ENCODE results near the gene UVRAG. TPM values are rescaled to one million over a fixed set of nuclear protein-coding genes. Genes with fewer than 3 reads are reported as not detected.

UVRAG gene
- total RNA-seq, 1 experiment from 2014 or later, result 29.5 TPM

DNA sequence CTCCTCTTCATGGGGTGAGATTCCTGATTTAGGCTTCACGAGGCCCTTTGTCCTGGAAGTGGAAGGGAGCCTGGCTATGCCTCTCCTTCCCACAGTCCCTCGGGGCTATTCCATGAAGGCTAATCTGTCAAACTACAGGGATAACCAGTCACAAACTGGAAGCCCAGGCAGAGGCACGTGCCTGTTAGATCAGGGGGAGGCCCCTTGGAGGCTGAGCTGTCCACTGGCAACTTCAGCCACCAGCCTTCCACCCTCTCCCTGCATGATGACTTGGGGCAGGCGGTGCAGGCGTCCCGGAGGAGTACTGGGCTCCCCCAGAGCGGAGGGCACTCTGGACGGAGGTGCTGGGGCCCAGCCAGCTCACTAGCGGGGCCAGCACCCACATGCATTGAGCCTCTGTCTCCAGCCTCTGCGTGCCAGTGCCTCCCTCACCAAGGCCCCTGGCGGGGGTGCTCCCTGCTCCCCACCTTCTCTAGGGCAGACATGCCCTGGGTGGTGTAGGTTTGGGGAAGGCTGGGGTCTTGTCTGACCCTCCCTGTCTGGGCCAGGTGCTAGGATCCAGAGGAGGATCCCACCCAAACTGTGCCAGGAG lies 348.4 kb downstream of the UVRAG start:
- H3K36me3 ChIP-seq (ENCODE audit: control insufficient read depth, insufficient read depth, low read length), result no peaks in the 10 kb centered on the region
- no peak overlapping the region for H3K27ac ChIP-seq (ENCODE audit: low read length)
- intact Hi-C loops (cut with micrococcal nuclease; ENCODE audit: unreplicated experiment), result no loop called here
- H3K4me3 ChIP-seq (ENCODE audit: low read depth in 2 of 2, low read length in 2 of 2), result no peak overlapping the region
- no peaks in the 10 kb centered on the region for H3K9me3 ChIP-seq (ENCODE audit: control insufficient read depth, insufficient read depth, low read depth, low read length)
- ChIA-PET CTCF (no interaction called here), POLR2A (no interaction called here)
- ATAC-seq, result no peak
- no peaks in the 10 kb centered on the region; the same call in 1 of the 2 replicates for H3K27me3 ChIP-seq (ENCODE audit: control insufficient read depth, insufficient read depth, low read length)
- TF ChIP-seq, protein P1, sequence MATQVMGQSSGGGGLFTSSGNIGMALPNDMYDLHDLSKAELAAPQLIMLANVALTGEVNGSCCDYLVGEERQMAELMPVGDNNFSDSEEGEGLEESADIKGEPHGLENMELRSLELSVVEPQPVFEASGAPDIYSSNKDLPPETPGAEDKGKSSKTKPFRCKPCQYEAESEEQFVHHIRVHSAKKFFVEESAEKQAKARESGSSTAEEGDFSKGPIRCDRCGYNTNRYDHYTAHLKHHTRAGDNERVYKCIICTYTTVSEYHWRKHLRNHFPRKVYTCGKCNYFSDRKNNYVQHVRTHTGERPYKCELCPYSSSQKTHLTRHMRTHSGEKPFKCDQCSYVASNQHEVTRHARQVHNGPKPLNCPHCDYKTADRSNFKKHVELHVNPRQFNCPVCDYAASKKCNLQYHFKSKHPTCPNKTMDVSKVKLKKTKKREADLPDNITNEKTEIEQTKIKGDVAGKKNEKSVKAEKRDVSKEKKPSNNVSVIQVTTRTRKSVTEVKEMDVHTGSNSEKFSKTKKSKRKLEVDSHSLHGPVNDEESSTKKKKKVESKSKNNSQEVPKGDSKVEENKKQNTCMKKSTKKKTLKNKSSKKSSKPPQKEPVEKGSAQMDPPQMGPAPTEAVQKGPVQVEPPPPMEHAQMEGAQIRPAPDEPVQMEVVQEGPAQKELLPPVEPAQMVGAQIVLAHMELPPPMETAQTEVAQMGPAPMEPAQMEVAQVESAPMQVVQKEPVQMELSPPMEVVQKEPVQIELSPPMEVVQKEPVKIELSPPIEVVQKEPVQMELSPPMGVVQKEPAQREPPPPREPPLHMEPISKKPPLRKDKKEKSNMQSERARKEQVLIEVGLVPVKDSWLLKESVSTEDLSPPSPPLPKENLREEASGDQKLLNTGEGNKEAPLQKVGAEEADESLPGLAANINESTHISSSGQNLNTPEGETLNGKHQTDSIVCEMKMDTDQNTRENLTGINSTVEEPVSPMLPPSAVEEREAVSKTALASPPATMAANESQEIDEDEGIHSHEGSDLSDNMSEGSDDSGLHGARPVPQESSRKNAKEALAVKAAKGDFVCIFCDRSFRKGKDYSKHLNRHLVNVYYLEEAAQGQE (IDR thresholded peaks at IDR 0.05; ENCODE audit: insufficient read depth in 1 of 2, low read depth in 2 of 2, low read length in 1 of 2), result no peak
- TF ChIP-seq, protein P2, sequence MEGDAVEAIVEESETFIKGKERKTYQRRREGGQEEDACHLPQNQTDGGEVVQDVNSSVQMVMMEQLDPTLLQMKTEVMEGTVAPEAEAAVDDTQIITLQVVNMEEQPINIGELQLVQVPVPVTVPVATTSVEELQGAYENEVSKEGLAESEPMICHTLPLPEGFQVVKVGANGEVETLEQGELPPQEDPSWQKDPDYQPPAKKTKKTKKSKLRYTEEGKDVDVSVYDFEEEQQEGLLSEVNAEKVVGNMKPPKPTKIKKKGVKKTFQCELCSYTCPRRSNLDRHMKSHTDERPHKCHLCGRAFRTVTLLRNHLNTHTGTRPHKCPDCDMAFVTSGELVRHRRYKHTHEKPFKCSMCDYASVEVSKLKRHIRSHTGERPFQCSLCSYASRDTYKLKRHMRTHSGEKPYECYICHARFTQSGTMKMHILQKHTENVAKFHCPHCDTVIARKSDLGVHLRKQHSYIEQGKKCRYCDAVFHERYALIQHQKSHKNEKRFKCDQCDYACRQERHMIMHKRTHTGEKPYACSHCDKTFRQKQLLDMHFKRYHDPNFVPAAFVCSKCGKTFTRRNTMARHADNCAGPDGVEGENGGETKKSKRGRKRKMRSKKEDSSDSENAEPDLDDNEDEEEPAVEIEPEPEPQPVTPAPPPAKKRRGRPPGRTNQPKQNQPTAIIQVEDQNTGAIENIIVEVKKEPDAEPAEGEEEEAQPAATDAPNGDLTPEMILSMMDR (IDR thresholded peaks at IDR 0.05), result no peak
- TF ChIP-seq TCF7L2 (IDR thresholded peaks at IDR 0.05; ENCODE audit: low read depth, low read length) (no peak), POLR2AphosphoS5 (IDR thresholded peaks at IDR 0.05; ENCODE audit: low read depth, low read length) (no peak), SIN3A (IDR thresholded peaks at IDR 0.05; ENCODE audit: borderline replicate concordance, insufficient read depth, low read depth, low read length) (no peak)
- in situ Hi-C loops (cut with HindIII; ENCODE audit: low pct_unique_long_range_greater_than_20kb, low sequenced_read_pairs), result no loop called here
- H3K4me1 ChIP-seq (ENCODE audit: control insufficient read depth, insufficient read depth, low read length), result peaks cover 4% of the 10 kb centered on the region; the same call in 1 of the 2 replicates
- BruUV-seq (replicated peaks), result no TSS peak
- no peak for DNase-seq (ENCODE audit: low read depth, low spot score)

DNA sequence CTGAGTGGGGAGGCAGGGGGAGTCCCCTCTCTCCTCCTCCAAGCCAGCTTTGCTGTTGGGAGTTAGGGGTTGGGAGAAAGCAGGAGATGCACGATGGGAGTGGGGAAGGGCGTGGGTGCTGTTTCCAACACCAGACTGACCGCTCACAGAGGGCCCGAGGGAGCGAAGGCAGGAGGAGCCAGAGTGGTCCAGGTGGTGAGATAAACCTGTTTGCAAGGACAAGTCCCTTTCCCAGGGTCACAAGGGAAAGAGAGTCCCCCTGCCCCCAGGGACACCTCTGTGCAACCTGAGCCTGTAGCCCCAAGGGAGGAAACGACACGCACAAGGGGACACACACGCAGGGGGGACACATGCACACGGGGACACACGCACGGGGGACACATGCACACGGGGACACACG lies 349.1 kb downstream of the UVRAG start:
- intact Hi-C loops (cut with micrococcal nuclease; ENCODE audit: unreplicated experiment) (no loop called here), in situ Hi-C loops (cut with HindIII; ENCODE audit: low pct_unique_long_range_greater_than_20kb, low sequenced_read_pairs) (no loop called here)
- TF ChIP-seq, protein P2 (IDR thresholded peaks at IDR 0.05), result no peak
- no peak for TF ChIP-seq TCF7L2 (IDR thresholded peaks at IDR 0.05; ENCODE audit: low read depth, low read length)
- no peak for TF ChIP-seq SIN3A (IDR thresholded peaks at IDR 0.05; ENCODE audit: borderline replicate concordance, insufficient read depth, low read depth, low read length)
- TF ChIP-seq, protein P1 (IDR thresholded peaks at IDR 0.05; ENCODE audit: insufficient read depth in 1 of 2, low read depth in 2 of 2, low read length in 1 of 2), result no peak
- no peak for TF ChIP-seq POLR2AphosphoS5 (IDR thresholded peaks at IDR 0.05; ENCODE audit: low read depth, low read length)
- BruUV-seq (replicated peaks), result no TSS peak
- H3K27me3 ChIP-seq (ENCODE audit: control insufficient read depth, insufficient read depth, low read length), result no peaks in the 10 kb centered on the region; the same call in 1 of the 2 replicates
- POLR2A ChIA-PET, result no interaction called here
- no peak overlapping the region for H3K4me3 ChIP-seq (ENCODE audit: low read depth in 2 of 2, low read length in 2 of 2)
- DNase-seq (ENCODE audit: low read depth, low spot score) (no peak), ATAC-seq (no peak)
- H3K27ac ChIP-seq (ENCODE audit: low read length), result no peak overlapping the region
- H3K4me1 ChIP-seq (ENCODE audit: control insufficient read depth, insufficient read depth, low read length), result peaks cover 4% of the 10 kb centered on the region; the same call in 1 of the 2 replicates
- no peaks in the 10 kb centered on the region for H3K9me3 ChIP-seq (ENCODE audit: control insufficient read depth, insufficient read depth, low read depth, low read length)
- CTCF ChIA-PET, result no interaction called here
- no peaks in the 10 kb centered on the region for H3K36me3 ChIP-seq (ENCODE audit: control insufficient read depth, insufficient read depth, low read length)

Measured in Panc1 (cell line).